ENCODE results near the gene LURAP1L.

LURAP1L gene

GRCh38 chr9:12859704-12860251, 85.0 kb downstream of the LURAP1L start:
- no peaks in the 10 kb centered on the region for H3K36me3 ChIP-seq (ENCODE audit: insufficient read depth, low read length)
- H3K4me2 ChIP-seq (ENCODE audit: low read depth, low read length, poor library complexity, severe bottlenecking), result no peak overlapping the region
- H3K4me1 ChIP-seq (ENCODE audit: insufficient read depth, low read length, poor library complexity, severe bottlenecking), result no peaks in the 10 kb centered on the region
- H4K20me1 ChIP-seq (ENCODE audit: insufficient read depth, low read length, poor library complexity, severe bottlenecking), result no peaks in the 10 kb centered on the region
- TF ChIP-seq, protein P1, sequence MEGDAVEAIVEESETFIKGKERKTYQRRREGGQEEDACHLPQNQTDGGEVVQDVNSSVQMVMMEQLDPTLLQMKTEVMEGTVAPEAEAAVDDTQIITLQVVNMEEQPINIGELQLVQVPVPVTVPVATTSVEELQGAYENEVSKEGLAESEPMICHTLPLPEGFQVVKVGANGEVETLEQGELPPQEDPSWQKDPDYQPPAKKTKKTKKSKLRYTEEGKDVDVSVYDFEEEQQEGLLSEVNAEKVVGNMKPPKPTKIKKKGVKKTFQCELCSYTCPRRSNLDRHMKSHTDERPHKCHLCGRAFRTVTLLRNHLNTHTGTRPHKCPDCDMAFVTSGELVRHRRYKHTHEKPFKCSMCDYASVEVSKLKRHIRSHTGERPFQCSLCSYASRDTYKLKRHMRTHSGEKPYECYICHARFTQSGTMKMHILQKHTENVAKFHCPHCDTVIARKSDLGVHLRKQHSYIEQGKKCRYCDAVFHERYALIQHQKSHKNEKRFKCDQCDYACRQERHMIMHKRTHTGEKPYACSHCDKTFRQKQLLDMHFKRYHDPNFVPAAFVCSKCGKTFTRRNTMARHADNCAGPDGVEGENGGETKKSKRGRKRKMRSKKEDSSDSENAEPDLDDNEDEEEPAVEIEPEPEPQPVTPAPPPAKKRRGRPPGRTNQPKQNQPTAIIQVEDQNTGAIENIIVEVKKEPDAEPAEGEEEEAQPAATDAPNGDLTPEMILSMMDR (conservative IDR thresholded peaks at IDR 0.05; ENCODE audit: low read length), result no peak
- no peak for TF ChIP-seq EZH2phosphoT487 (IDR thresholded peaks at IDR 0.05; ENCODE audit: borderline replicate concordance)
- no peaks in the 10 kb centered on the region for H3F3A ChIP-seq (ENCODE audit: low read depth)
- H3K27me3 ChIP-seq (ENCODE audit: insufficient read depth, low read length, poor library complexity, severe bottlenecking), result no peaks in the 10 kb centered on the region
- H3K9me3 ChIP-seq (ENCODE audit: insufficient read depth, low read depth, low read length), result no peaks in the 10 kb centered on the region
- H3K79me2 ChIP-seq (ENCODE audit: insufficient read depth, low read length), result no peaks in the 10 kb centered on the region
- no peak overlapping the region for H3K9ac ChIP-seq (ENCODE audit: low read depth, low read length, poor library complexity, severe bottlenecking)
- H2AFZ ChIP-seq (ENCODE audit: low read length), result no peak overlapping the region
- no peak overlapping the region for H3K4me3 ChIP-seq (ENCODE audit: low read length, poor library complexity, severe bottlenecking)
- no peaks in the 10 kb centered on the region for H3K9me2 ChIP-seq (replicated peaks; ENCODE audit: low read depth, low read length)

- H3K4me1 ChIP-seq (ENCODE audit: insufficient read depth, low read length, poor library complexity, severe bottlenecking), result no peaks in the 10 kb centered on the region
- no peak overlapping the region for H2AFZ ChIP-seq (ENCODE audit: low read length)
- H3K9ac ChIP-seq (ENCODE audit: low read depth, low read length, poor library complexity, severe bottlenecking), result no peak overlapping the region
These were observed 86.2 kb downstream of the LURAP1L start for GRCh38 chr9:12860998-12861397.

GRCh38 chr9:12862611-12863410, 88.0 kb downstream of the LURAP1L start:
- Histone ChIP-seq H2AFZ (ENCODE audit: low read length) (no peak overlapping the region), H3K36me3 (ENCODE audit: insufficient read depth, low read length) (no peaks in the 10 kb centered on the region), H3K9me2 (replicated peaks; ENCODE audit: low read depth, low read length) (no peaks in the 10 kb centered on the region), H3K4me1 (ENCODE audit: insufficient read depth, low read length, poor library complexity, severe bottlenecking) (no peaks in the 10 kb centered on the region), H3K9ac (ENCODE audit: low read depth, low read length, poor library complexity, severe bottlenecking) (no peak overlapping the region), H3F3A (ENCODE audit: low read depth) (no peaks in the 10 kb centered on the region), H3K4me2 (ENCODE audit: low read depth, low read length, poor library complexity, severe bottlenecking) (no peak overlapping the region), H3K27me3 (ENCODE audit: insufficient read depth, low read length, poor library complexity, severe bottlenecking) (no peaks in the 10 kb centered on the region), H4K20me1 (ENCODE audit: insufficient read depth, low read length, poor library complexity, severe bottlenecking) (no peaks in the 10 kb centered on the region), H3K4me3 (ENCODE audit: low read length, poor library complexity, severe bottlenecking) (no peak overlapping the region), H3K79me2 (ENCODE audit: insufficient read depth, low read length) (no peaks in the 10 kb centered on the region), H3K9me3 (ENCODE audit: insufficient read depth, low read depth, low read length) (no peaks in the 10 kb centered on the region)
- TF ChIP-seq, protein P1 (conservative IDR thresholded peaks at IDR 0.05; ENCODE audit: low read length), result no peak
- no peak for TF ChIP-seq EZH2phosphoT487 (IDR thresholded peaks at IDR 0.05; ENCODE audit: borderline replicate concordance)

More at GRCh38 chr9:12860998-12861397, 86.2 kb downstream of the LURAP1L start:
- no peaks in the 10 kb centered on the region for H3K36me3 ChIP-seq (ENCODE audit: insufficient read depth, low read length)
- H3F3A ChIP-seq (ENCODE audit: low read depth), result no peaks in the 10 kb centered on the region
- no peaks in the 10 kb centered on the region for H3K9me3 ChIP-seq (ENCODE audit: insufficient read depth, low read depth, low read length)
- no peak overlapping the region for H3K4me2 ChIP-seq (ENCODE audit: low read depth, low read length, poor library complexity, severe bottlenecking)
- no peaks in the 10 kb centered on the region for H3K9me2 ChIP-seq (replicated peaks; ENCODE audit: low read depth, low read length)
- no peak overlapping the region for H3K4me3 ChIP-seq (ENCODE audit: low read length, poor library complexity, severe bottlenecking)
- no peaks in the 10 kb centered on the region for H4K20me1 ChIP-seq (ENCODE audit: insufficient read depth, low read length, poor library complexity, severe bottlenecking)
- no peak for TF ChIP-seq EZH2phosphoT487 (IDR thresholded peaks at IDR 0.05; ENCODE audit: borderline replicate concordance)
- TF ChIP-seq, protein P1 (conservative IDR thresholded peaks at IDR 0.05; ENCODE audit: low read length), result no peak
- no peaks in the 10 kb centered on the region for H3K79me2 ChIP-seq (ENCODE audit: insufficient read depth, low read length)
- no peaks in the 10 kb centered on the region for H3K27me3 ChIP-seq (ENCODE audit: insufficient read depth, low read length, poor library complexity, severe bottlenecking)

Measured in Loucy (cell line).